GM12875 (cell line): ENCODE data around the gene TBCD.

Experiments
- H3K4me3 ChIP-seq: one replicate; pipeline ENCODE4 v1.5.1; 2011; ENCODE audit warnings: low read depth, low read length, control low read depth
- CTCF ChIP-seq: IDR thresholded peaks from 2 replicates; pipeline ENCODE4 v1.5.1; 2011; ENCODE audit warnings: low read depth, mild to moderate bottlenecking, control low read depth, inconsistent platforms, low read length, moderate library complexity, borderline replicate concordance; ENCODE audit not compliant: insufficient read depth

Gene TBCD

GRCh38 chr17:82751571-82752370, at the start of gene TBCD:
TSS of gene TBCD (plus strand) at chr17:82752065. CDS start at chr17:82752194, 129 bp downstream.
- peak within 1 kb of the TSS; percentile 77 for H3K4me3 ChIP-seq
- no peak for TF ChIP-seq CTCF

GRCh38 chr17:82702231-82702927, 49.5 kb upstream of the TBCD start:
- no peak for TF ChIP-seq CTCF
- no peak overlapping the region for H3K4me3 ChIP-seq

- TF ChIP-seq CTCF, result no peak
Measured at GRCh38 chr17:82703036-82703745, 48.7 kb upstream of the TBCD start.

GRCh38 chr17:82703935-82704865, 47.7 kb upstream of the TBCD start:
- TF ChIP-seq CTCF, result no peak
- no peak overlapping the region for H3K4me3 ChIP-seq

More at GRCh38 chr17:82703036-82703745, 48.7 kb upstream of the TBCD start:
- H3K4me3 ChIP-seq, result no peak overlapping the region

- no peak overlapping the region for H3K4me3 ChIP-seq
- no peak for TF ChIP-seq CTCF
Measured at GRCh38 chr17:82704886-82705285, 47.0 kb upstream of the TBCD start.

- no peak for TF ChIP-seq CTCF
Measured at GRCh38 chr17:82705756-82706155, 46.1 kb upstream of the TBCD start.

More at GRCh38 chr17:82705756-82706155, 46.1 kb upstream of the TBCD start:
- H3K4me3 ChIP-seq, result no peak overlapping the region
